GM04504 (cell line): ENCODE results near the gene ALCAM.
A peak's percentile ranks its signal among the peaks of the same experiment; 100 is the strongest.

Experiments
- DNase-seq: peaks from one replicate; pipeline ENCODE4 v3.0.0-alpha.2; 2012; ENCODE audit warnings: low read depth

ALCAM gene

DNA sequence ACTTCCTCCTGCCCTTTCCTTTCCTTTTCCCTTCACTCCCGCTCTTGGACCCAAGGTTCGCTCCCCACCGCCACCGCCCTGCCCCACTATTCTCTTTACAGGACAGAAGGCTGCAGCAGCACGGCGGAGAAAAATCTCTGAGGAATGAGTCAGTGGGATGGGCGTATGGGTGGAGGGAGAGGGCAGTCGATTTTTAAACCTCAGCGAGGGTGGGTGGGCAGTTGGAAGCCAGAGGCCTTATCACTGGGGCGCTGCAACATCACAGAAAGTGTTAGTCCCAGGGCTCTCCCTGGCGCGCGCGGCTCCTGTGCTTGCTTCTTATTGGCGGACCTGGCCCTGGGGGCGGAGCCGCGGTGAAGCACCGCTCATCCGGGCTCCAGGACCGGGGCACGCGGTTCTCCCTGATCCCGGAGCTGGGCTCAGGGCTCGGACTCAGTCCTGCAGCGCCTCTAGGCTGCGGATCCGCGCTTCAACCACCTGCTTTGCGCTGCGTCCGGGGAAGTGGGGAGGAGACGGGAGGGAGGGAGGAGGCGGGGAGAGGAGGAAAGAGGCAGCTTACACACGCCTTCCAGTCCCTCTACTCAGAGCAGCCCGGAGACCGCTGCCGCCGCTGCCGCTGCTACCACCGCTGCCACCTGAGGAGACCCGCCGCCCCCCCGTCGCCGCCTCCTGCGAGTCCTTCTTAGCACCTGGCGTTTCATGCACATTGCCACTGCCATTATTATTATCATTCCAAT is at the start of gene ALCAM:
ALCAM (plus strand) TSS at position 584 of the 737 bp plus-strand sequence.
- peak; percentile 98 for DNase-seq

DNA sequence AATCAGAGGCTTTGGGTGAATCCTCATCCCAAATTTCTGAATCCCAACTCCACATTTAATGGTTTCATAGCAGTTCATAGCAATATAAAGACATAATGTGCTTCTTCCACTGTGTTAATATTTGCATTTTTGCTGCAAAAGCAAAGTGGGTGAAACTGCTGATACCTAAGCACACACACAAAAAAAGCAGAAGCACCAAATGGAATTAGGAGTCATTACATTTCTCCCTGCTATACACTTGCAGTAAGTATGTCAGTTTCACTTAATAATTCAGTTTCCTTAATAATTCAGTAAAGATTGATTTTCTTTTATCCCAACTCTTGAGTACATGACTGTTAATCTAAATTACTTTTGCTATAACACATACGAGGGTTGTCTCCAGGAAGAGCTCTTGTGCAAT is 48.9 kb upstream of the ALCAM start:
- no peak for DNase-seq

DNA sequence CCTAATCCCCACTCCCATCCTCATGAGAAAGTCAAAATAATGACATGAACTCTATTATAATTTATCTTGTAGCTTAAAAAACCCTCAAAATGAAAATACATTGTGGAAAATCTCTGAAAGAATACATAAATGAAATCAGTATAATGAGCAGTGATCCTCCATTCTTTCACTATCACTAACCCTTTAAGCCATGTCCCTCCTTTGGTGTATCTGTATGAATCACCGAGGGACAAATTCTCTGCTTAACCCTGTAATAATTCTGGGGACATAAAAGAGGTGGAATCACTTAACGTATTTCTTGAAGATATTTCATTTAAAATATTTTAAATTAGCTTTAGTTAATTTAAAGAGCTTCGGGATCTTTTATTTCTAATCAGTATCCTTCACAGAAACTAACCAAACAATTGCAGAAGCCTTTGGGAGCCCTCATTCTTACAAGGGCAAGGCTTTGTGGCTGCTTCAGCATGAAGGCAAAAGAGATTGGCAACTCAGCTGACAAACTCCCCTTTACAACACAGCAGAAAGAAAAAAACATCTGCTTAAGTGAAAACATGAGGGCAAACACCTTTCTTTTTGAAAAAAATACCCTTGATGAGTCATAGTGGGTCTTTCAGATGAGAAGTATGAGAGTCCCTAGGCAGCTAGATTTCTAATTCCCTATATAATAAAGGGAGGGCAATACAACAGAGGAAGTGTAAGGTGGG is 44.0 kb upstream of the ALCAM start:
- DNase-seq = no peak

DNA sequence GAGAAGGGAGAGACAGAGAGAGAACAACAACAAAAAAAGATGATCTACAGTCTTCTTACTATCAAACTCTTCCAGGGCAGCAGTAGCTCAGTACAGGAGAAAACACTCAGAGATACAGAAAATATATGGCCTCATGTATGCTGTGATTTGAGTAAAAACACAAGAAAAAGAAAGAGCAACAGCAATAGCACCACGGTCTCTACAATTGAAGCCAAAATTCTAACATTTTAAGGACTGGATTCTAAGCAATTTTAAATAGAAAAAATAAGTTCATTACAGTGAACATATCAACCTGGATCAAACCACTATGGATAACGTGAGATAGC is 43.5 kb upstream of the ALCAM start:
- DNase-seq = no peak

DNA sequence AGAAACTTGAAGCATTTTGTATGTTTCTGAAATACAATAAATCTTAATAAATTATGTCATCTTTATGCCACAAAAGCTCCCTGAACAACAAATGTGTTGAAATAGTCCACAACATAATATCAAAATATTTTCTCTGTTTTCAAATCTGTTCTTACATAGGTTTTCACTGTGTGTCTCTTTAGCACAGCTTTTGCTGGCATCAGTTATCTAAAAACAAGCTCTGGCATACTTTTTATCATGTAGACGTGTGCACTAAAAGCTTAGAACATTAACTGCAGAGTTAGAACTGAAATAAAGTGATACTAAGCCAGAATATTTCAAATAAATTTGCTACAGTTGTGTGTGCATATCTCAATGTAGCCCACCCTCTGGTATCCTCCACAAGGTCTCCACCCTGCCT is 41.8 kb upstream of the ALCAM start:
- DNase-seq = no peak

DNA sequence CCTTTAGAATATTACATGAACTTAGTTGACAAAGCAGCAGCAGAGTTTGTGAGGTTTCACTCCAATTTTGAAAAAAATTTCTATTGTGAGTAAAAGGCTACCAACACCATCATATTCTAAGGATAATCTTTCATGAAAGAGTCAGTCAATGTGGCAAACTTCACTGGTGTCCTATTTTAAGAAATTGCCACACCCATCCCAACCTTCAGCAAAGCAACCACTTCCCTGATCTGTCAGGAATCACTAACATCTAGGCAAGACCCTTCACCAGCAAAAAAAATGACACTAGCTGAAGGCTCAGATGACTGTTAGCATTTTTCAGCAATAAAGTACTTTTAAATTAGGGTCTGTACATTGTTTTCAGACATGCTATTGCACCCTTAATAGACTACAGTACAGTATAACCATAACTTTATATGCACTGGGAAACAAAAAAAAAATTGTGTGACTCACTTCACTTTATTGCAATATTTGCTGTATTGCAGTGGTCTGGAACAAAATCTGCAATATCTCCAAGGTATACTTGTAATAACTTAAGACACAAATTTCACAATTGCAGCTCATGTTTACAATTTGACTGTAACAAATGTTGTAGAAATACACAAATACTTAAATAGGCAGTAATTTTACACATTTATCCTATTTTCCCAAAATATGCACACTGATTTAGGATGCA is 38.9 kb upstream of the ALCAM start:
- no peak for DNase-seq

DNA sequence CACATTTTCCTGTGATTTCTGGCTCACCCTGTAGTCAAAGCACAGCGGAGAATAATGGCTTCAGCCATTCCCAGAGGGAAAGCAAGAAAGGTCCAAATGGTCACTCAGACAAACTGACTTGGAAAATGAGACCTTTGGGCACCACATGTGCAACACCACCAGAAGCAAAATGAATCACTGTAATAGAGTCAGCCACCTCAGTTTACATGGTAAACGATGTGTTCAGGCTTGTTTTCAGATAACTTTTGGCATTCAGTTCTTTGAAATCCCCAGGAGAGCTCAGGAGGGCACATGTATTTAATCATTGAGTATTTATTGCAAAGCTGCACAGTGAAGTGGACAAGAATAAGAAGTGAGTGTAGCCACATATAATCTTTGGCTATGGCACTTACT is 38.4 kb upstream of the ALCAM start:
- no peak for DNase-seq

DNA sequence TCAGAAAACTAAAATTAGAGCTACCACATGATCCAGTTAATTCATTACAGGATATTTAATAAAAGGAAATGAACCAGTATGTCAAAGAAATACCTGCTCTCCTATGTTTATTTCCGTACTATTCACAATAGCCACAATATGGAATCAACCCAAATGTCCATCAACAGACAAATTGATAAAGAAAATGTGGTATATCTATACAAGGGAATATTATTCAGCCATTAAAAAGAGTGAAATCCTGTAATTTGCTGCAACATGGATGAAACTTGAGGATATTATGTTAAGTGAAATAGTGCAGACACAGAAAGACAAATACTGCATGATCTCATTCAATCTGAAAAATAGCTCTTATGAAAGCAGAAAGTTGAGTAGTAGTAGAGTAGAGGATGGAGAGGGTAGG is 33.7 kb upstream of the ALCAM start:
- DNase-seq = no peak

DNA sequence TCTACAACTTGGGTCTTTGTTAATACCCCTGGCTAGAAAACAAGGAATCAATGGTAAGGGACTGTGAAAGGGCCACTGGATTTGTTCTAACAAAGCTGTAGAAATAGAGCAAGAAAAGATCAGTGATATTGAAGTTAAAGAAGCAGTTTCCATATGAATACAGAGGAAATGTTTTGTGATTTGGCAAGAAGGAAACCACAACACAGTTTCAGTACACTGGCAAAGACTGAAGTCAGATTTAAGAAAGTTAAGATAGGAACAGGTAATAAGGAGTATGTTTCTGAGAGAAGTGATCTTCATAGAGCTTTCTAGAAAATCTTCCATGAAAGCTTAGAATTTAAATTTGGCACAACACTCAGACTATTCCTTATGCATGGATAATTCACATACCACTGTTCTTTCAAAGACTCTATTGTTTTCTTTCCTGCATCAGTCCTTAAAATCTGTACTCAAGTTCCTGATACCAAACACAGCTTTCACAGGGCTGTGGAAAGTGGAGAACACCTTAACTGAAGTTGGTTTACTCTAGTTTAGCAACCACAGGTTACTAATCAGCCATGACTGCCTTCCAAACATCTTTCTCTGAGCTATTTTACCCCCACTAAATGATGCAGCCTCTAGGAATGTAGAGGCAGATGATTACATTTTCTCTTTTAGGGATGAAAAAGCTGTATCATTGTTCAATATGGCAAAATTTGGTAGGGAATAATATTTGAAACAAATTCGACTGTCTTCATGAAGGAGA is 32.4 kb upstream of the ALCAM start:
- DNase-seq = no peak

DNA sequence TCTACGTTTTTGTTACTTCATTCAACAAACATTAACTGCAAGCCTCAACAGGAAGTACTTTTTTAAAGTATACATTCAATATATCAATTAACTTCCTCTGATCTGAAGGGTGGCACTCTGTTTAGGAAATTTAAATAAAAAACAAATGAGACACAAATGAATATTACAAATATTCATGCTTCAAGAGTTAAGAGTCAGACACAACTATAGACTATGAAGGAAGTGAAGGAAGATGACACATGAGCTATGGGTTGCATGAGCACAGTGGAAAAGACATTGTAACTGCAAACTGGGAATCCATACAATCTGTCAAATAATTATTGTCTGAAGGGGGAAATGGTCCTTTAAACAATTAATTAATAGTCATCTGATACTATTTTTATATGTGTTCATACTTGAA is 26.8 kb upstream of the ALCAM start:
- no peak for DNase-seq

DNA sequence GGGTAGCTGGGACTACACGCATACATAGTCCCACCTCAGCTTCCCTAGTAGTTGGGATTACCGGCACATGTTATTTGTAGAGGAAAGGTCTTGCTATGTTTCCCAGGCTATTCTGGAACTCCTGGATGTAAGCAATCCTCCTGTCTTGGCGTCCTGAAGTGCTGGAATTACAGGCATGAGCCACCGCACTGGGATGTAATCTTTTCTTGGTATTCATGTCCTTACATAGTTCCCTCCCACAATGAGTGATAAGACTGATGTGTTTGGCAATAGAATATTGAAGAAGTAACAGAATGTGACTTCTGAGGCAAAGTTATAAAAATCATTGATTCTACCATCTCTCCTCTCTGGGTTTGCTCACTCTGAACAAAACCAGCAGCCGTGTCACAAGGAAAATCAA is 22.7 kb upstream of the ALCAM start:
- no peak for DNase-seq

DNA sequence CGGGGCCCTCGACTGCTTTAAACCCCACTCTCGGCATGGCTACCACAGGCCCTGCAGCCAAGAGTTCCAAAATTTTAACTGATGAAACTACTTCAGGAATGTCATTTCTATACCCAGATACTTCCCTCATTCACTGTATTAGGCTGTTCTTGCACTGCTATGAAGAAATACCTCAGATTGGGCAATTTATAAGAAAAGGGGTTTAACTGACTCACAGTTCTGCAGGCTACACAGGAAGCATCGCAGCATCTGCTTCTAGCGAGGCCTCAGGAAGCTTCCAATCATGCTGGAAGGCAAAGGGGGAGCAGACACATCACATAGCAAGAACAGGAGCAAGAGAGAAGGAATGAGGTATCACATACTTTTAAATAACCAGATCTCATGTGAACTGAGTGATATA is 21.6 kb upstream of the ALCAM start:
- no peak for DNase-seq

DNA sequence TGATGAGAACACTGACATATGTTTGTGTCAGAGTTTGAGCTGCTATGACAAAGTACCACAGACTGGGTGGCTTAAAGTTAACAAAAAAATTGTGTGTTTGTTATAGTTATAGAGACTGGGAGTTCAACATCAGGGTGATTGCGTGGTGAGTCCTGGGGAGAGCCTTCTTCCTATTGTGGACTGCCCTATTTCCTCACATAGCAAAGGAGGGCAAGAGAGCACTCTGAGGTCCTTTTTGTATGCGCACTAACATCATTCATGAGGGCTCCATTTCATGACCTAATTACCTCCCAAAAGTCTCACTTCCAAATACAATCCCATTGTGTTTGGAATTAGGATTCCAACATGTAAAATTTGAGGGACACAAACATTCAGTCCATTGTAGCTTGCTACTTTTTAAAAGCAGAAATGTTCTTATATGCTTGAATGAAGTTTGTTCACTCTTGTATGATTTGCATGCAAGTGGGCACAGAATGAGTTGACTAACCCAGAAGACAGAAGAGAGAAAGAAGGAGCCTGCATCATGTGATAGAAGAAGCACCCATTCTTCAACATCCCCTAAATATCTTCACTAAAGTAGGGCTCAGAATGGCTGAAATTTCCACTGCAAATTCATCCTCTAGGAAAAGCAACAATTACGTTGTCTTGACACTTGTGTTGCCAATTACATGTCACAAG is 18.9 kb upstream of the ALCAM start:
- no peak for DNase-seq

DNA sequence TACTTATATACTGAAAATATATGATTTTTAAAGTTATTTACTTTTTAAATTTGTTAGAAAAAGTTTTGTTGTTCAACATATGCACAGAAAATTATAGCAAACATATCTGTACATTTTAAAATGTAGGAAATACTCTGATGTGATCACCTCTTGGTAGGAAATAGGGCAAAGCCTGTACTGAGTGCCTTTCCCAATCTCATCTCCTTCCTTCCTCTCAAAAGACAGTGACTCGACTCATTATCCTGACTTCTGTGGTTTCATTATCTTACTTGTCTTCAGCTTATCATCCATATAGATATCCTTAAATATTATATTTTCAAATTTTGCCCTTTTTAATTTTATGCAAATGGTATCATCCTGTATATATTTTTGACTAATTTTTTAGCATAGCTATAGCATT is 18.4 kb upstream of the ALCAM start:
- no peak for DNase-seq

DNA sequence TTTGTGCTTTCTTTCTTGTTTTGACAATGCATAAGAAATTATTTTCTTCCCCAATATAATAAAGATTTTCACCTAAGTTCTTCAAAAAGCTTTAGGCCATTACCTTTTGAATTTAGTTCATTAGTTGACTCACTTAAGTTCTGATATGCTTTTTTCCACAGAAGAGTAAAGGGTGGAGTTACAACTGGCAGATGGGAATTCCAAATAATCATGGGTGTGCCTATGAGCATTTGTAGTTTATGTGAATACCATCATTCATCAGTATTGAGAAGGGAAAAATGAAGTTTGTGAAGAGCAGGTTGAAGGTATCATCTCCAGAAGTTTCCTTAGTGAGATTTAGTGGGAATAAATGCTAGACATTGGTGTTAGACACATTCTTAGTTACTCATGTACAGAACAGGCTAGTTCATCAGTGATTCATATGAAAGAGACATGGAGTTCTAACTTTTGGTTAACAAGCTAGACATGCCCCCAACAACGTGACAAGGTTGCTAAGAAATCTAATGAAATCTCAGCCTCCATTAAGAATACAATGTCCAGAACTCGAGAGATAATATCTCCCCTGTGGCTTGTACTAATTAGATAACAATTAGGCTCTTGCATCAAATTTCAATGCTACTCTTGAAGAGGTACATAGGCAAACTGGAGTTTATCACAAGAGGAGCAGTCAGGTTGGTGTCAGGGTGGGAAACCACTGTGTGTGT is 16.9 kb upstream of the ALCAM start:
- DNase-seq = no peak

DNA sequence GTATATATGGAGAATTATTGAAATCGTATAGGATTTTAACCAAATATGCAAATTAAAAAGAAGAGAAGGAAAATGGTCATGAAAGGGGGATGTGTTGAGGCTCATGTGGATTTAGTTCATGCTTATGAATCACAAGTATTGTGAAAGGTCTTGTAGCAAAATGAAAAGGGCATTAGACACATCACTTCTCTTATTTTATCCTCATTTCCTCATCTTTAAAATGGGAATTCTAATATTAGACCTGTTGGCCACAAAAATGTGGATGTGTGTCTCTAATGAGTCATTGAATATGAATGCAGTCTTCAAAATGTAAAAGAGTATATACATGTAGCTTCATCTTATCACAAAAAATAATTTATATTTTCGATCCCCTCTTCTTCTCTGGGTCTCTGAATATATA is 14.9 kb upstream of the ALCAM start:
- no peak for DNase-seq

DNA sequence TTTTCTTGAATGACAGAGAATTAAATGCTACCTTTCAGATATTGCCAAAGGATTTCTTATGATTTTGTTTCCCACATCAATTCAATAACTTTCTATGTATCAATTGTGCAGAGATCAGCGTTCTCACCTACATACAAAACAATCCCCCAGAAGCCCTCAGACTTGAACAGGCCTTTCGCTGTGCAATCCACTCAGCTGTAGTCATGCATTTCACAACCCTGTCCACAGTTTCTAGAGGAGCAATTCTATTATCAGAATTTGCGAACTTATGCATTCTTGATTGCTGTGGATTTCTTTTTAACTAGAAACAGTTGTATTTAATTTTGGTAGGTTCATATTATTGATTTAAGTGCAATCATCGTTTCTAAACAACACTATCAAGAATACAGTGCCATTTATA is 13.7 kb upstream of the ALCAM start:
- no peak for DNase-seq

DNA sequence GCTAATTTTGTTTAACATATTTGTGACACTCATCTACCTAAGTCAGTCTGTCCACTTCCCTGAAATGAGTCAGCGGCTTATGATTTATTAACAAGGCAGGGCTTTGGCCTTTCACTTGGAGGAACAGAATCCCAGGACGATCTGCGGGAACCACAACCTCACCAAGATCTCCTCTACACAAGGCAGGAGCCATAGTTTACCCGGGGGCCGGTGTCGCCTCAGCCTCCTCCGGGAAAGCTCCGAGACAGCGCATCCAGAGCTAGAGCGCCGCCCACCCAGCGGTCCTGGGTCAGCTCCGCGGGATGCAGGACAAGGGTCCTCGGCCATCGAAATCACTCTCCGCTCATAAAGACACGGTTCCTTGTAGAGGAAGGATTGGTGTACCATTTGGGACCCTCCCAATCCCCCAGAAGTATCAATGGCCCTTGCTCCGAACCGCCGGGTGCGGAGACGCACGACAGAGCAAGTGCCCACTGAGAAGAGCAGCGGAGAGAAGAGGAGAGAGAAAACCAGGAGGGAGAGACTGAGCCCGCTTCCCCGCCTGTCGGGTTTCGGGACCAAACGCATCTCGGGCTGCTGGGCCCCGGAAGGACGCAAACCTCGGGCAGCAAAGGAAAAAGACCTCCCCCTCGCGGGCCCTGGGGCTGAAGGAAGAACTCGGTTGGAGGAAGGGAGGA is 13.1 kb upstream of the ALCAM start:
- DNase-seq = no peak

DNA sequence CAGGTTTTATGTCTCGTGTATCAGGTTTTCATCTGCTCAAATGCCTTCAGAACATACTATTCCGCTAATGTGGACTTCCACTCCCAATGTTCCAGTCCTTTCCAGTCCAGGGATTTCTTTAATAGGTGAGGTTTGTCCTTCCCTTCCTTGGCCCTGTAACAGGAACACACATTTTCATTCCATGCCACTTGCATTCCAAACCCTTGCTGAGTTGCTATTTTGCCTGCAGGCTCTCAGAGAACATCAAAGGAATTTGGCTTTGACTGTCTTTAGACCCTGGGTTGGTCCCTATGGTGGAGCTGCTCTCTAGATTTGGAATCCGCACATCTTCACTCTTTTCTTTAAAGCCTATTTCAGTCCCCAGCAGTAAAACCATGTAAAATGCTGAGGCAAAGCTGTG is 12.3 kb upstream of the ALCAM start:
- DNase-seq = no peak

DNA sequence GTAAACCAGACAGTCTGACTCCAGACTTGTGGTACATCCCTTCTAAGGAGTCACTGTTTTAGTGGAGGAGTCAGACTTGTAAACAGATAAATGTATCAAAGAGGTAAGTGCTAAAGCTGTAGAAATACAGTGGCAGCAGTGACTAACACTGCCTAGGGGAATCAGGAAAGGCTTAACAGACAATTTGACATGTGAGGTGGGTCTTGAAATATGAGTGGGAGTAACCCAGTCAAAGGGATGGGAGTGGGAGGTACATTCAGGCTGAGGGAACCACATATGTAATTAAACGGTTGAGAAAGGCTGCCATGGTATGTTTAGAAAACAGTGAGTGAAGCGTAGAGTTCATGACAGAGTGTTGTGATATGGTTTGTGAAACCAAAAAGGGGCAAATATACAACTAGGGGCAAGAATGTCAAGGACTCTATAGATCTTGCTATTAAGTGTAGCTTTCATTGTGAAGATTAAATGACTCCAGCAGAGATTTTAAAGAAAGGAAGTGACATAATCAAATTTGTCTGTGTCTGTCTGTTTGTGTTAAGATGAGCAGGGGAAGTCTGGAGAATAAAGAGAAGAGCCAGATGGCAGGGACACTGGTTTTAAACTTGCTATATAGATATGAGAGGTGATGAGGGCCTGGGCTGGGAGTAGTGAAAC is 11.2 kb upstream of the ALCAM start:
- DNase-seq = no peak

DNA sequence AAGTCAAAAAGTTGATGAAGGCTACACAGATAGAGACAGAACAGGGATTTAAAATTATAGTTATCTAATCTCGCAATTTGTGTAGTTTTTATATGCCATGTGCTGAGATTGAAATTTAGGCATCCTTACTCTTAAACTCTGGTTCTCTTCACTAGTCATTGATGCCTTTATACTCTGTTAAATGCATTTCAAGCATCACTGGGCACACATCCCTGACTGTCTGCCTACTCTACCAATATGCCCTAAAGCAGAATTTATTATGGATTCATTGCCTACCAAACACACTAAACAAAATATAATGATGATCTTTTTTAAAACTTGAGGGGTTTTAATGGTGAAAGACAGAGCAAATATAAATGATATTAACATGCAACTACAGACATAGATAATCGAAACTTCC is 10.3 kb upstream of the ALCAM start:
- no peak for DNase-seq
